PFSK-1 (cell line): ENCODE results near the gene ABCG8.

Experiments
- FOXP2 ChIP-seq: optimal IDR thresholded peaks from 2 replicates; pipeline ENCODE3; 2011; ENCODE audit warnings: borderline replicate concordance, control low read depth, inconsistent platforms; ENCODE audit not compliant: insufficient read depth; ENCODE audit errors: extremely low read length, extremely low read depth
- POLR2AphosphoS5 ChIP-seq: IDR thresholded peaks from 2 replicates; pipeline ENCODE4 v1.6.1; 2012; ENCODE audit warnings: low read depth, mild to moderate bottlenecking, control low read depth, low read length, moderate library complexity
- REST ChIP-seq, 2 experiments: IDR thresholded peaks; 2 replicates each; pipeline versions ENCODE4 v1.6.1 to v1.8.0; 2011 to 2012; ENCODE audit warnings: low read depth in 2 of 2, low read length in 2 of 2, control low read depth in 1 of 2, inconsistent platforms in 1 of 2, mild to moderate bottlenecking in 1 of 2, moderate library complexity in 1 of 2; ENCODE audit not compliant: insufficient read depth in 1 of 2
- SIN3A ChIP-seq: IDR thresholded peaks from 2 replicates; pipeline ENCODE4 v1.6.1; 2012; ENCODE audit warnings: mild to moderate bottlenecking, low read length, moderate library complexity, borderline replicate concordance; ENCODE audit not compliant: insufficient read depth
- TAF1 ChIP-seq: IDR thresholded peaks from 2 replicates; pipeline ENCODE4 v1.6.1; 2012; ENCODE audit warnings: low read length, control low read depth, borderline replicate concordance; ENCODE audit not compliant: insufficient read depth

The ABCG8 gene

GRCh38 chr2:43824951-43825493, 13.7 kb upstream of the ABCG8 start:
- TF ChIP-seq FOXP2: no peak
- TF ChIP-seq REST (IDR thresholded peaks at IDR 0.05; ENCODE audit: insufficient read depth in 1 of 2, low read depth in 2 of 2, low read length in 2 of 2): no peak
- TF ChIP-seq POLR2AphosphoS5: no peak
- no peak for TF ChIP-seq TAF1
- no peak for TF ChIP-seq SIN3A

- TF ChIP-seq SIN3A (no peak), REST (IDR thresholded peaks at IDR 0.05; ENCODE audit: insufficient read depth in 1 of 2, low read depth in 2 of 2, low read length in 2 of 2) (no peak), TAF1 (no peak), POLR2AphosphoS5 (no peak), FOXP2 (no peak)
These were observed 12.9 kb upstream of the ABCG8 start for GRCh38 chr2:43825841-43826240.

- TF ChIP-seq FOXP2 (no peak), REST (IDR thresholded peaks at IDR 0.05; ENCODE audit: insufficient read depth in 1 of 2, low read depth in 2 of 2, low read length in 2 of 2) (no peak), POLR2AphosphoS5 (no peak), SIN3A (no peak)
These were observed 12.2 kb upstream of the ABCG8 start for GRCh38 chr2:43826305-43827250.

GRCh38 chr2:43831543-43832294, 7.1 kb upstream of the ABCG8 start:
- TF ChIP-seq SIN3A (no peak), POLR2AphosphoS5 (no peak), REST (IDR thresholded peaks at IDR 0.05; ENCODE audit: insufficient read depth in 1 of 2, low read depth in 2 of 2, low read length in 2 of 2) (no peak), FOXP2 (no peak), TAF1 (no peak)
